K562 (cell line): Measurements from ENCODE around the gene DCAF4L1. TPM values are rescaled to one million over a fixed set of nuclear protein-coding genes. Genes with fewer than 3 reads are reported as not detected.

Source experiments
- C11orf30 ChIP-seq: fragments of 450-650 bp; IDR thresholded peaks from 2 replicates; pipeline ENCODE4 v1.6.1; 2016; ENCODE audit warnings: low read depth, mild to moderate bottlenecking
- CEBPG ChIP-seq, 3 experiments: fragments of 200-800 bp in 1 of 3; sonication (Bioruptor generic) in 1 of 3; sonication (generic) in 1 of 3; formaldehyde crosslinking in 1 of 3; IDR thresholded peaks in 2 of 3; conservative IDR thresholded peaks in 1 of 3; 2 replicates each; pipeline versions ENCODE4 v1.6.1 to v1.8.0; 2016 to 2022; ENCODE audit warnings: missing compliant biosample characterization in 2 of 3, missing genetic modification characterization in 2 of 3, mild to moderate bottlenecking in 1 of 3, missing genetic modification reagents in 1 of 3
- CHD1 ChIP-seq: fragments of 200-600 bp; sonication (generic); IDR thresholded peaks from one replicate; pipeline ENCODE4 v1.6.1; 2012; ENCODE audit warnings: mild to moderate bottlenecking, moderate library complexity, low read length, inconsistent platforms
- CSDE1 ChIP-seq, 2 experiments: fragments of 450-650 bp; IDR thresholded peaks; 2 replicates each; pipeline ENCODE4 v1.6.1; 2016; ENCODE audit warnings: mild to moderate bottlenecking in 1 of 2
- FOXJ2 ChIP-seq: fragments of 200-800 bp; sonication (Bioruptor generic); IDR thresholded peaks from 2 replicates; pipeline ENCODE4 v1.6.1; 2016; ENCODE audit warnings: missing genetic modification characterization, missing compliant biosample characterization
- FOXK2 ChIP-seq, 2 experiments: fragments of 450-650 bp; IDR thresholded peaks in 1 of 2; conservative IDR thresholded peaks in 1 of 2; 2 replicates each; pipeline ENCODE4 v1.6.1; 2016; ENCODE audit warnings: low read depth in 2 of 2, mild to moderate bottlenecking in 1 of 2
- HDAC2 ChIP-seq: fragments of 450-650 bp; IDR thresholded peaks from 2 replicates; pipeline ENCODE4 v1.6.1; 2016; ENCODE audit warnings: mild to moderate bottlenecking
- JUND ChIP-seq, 2 experiments: IDR thresholded peaks; 2 replicates in 1 of 2; 3 replicates in 1 of 2; pipeline ENCODE4 v1.6.1; 2011; ENCODE audit warnings: borderline replicate concordance in 2 of 2, low read depth in 2 of 2, low read length in 2 of 2, improper control_type of control experiment in 1 of 2, missing biosample characterization in 1 of 2, missing genetic modification characterization in 1 of 2, missing genetic modification reagents in 1 of 2
- KDM1A ChIP-seq, 2 experiments: fragments of 450-650 bp; IDR thresholded peaks; 2 replicates each; pipeline ENCODE4 v1.6.1; 2016; ENCODE audit warnings: mild to moderate bottlenecking in 2 of 2
- MXD1 ChIP-seq: fragments of 250-450 bp; sonication (Bioruptor Pico); IDR thresholded peaks from 2 replicates; pipeline ENCODE4 v1.8.0; 2021; ENCODE audit warnings: borderline replicate concordance, mild to moderate bottlenecking, moderate library complexity; ENCODE audit not compliant: poor library complexity, severe bottlenecking
- PRDM10 ChIP-seq: fragments of 450-650 bp; IDR thresholded peaks from 2 replicates; pipeline ENCODE4 v1.6.1; 2018; ENCODE audit not compliant: partially characterized antibody
- SMAD4 ChIP-seq: fragments of 250-450 bp; sonication (Bioruptor Pico); conservative IDR thresholded peaks from 2 replicates; pipeline ENCODE4 v1.8.0; 2021; ENCODE audit warnings: inconsistent platforms, mild to moderate bottlenecking, moderate library complexity
- ZNF253 ChIP-seq: fragments of 250-450 bp; sonication (Bioruptor Pico); conservative IDR thresholded peaks from 2 replicates; pipeline ENCODE4 v1.6.1; 2021; ENCODE audit warnings: mild to moderate bottlenecking
- polyA plus RNA-seq, 8 experiments: library from polyadenylated mRNA; depleted of rRNA in 4 of 8; stranded (reverse) in 5 of 8; unstranded in 3 of 8; fragments of >200 nt; fragmentation: Nextera tagmentation in 2 of 8; fragmentation: Illumina TruSeq in 1 of 8; extraction: Ambion mirVana in 2 of 8; extraction: Trizol in 1 of 8; gene quantifications; 2 replicates each; pipeline versions ENCODE4 v1.2.1 to v1.2.3, GENCODE V29; 2011 to 2014; ENCODE audit warnings: inconsistent platforms in 1 of 8, missing spikeins in 1 of 8
- total RNA-seq, 7 experiments: library from RNA; depleted of rRNA in 6 of 7; stranded (reverse); fragments of >200 nt in 6 of 7; fragmentation: Illumina TruSeq in 2 of 7; extraction: Trizol in 2 of 7; gene quantifications; 2 replicates each; pipeline versions ENCODE4 v1.2.1 to v1.2.3, GENCODE V29; 2011 to 2021; ENCODE audit warnings: low replicate concordance in 1 of 7
- TF ChIP-seq, protein P1 (sequence below): sonication (generic); formaldehyde crosslinking; IDR thresholded peaks from 2 replicates; pipeline ENCODE4 v1.8.0; 2022; ENCODE audit warnings: mild to moderate bottlenecking, missing genetic modification reagents
- TF ChIP-seq, protein P2 (sequence below), 2 experiments: IDR thresholded peaks in 1 of 2; conservative IDR thresholded peaks in 1 of 2; 2 replicates each; pipeline ENCODE4 v1.6.1; 2016; ENCODE audit warnings: low read depth in 2 of 2, mild to moderate bottlenecking in 1 of 2, missing compliant biosample characterization in 1 of 2, missing genetic modification characterization in 1 of 2, moderate library complexity in 1 of 2

DCAF4L1 gene
- total and polyA plus RNA-seq, 9 of the 15 experiments (the other 6 are each of a cell fraction or from before 2014, with no cell fraction given): 0.17 to 0.64 (median 0.36) TPM

DNA sequence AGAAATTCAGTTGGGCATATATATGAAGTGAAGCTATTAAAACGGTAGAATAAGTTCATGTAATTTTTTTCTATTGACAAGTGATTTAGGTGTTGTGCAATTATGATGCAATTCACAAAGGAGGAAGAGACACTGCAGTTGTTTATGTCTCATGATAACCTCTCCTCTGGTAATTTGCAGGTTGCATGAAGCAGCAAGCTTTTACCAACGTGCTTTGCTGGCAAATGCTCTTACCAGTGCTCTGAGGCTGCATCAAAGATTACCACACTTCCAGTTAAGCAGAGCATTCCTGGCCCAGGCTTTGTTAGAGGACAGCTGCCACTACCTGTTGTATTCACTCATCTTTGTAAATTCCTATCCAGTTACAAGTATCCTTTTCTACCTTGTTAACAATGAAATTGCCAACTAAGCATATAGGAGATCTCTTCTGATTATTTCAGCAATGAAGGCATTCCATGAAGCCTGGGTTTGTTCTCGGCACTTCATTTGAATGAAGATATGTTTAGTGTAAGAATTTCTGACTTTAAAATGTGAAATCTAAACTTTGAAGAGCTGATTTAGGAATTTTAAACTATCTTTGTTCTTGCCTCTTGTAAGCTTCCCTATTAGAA lies 42.4 kb upstream of the DCAF4L1 start (continued):
- no peak for TF ChIP-seq MXD1 (CRISPR knock-in tag)
- TF ChIP-seq CSDE1 (IDR thresholded peaks at IDR 0.05): no peak
- TF ChIP-seq SMAD4 (CRISPR knock-in tag): 0 out of 2 replicates have a peak, but pooled peaks have one; percentile 40
- no peak for TF ChIP-seq KDM1A (IDR thresholded peaks at IDR 0.05)
- TF ChIP-seq PRDM10: no peak
- peak; percentile 83 for TF ChIP-seq CEBPG (CRISPR knock-in tag; IDR thresholded peaks at IDR 0.05)
- peak; percentile 97 to 98 for TF ChIP-seq CEBPG (tag; conservative IDR thresholded peaks at IDR 0.05 in 1 of 2, IDR thresholded peaks at IDR 0.05 in 1 of 2)
- TF ChIP-seq, protein P1, sequence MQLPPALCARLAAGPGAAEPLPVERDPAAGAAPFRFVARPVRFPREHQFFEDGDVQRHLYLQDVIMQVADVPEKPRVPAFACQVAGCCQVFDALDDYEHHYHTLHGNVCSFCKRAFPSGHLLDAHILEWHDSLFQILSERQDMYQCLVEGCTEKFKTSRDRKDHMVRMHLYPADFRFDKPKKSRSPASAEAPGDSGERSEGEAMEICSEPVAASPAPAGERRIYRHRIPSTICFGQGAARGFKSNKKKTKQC (CRISPR knock-in tag): no peak
- no peak for TF ChIP-seq ZNF253 (CRISPR knock-in tag)
- TF ChIP-seq HDAC2: no peak
- peak; percentile 74 for TF ChIP-seq C11orf30
- TF ChIP-seq JUND (IDR thresholded peaks at IDR 0.05; ENCODE audit: borderline replicate concordance, low read depth, low read length): peak; percentile 52
- TF ChIP-seq JUND (tag; IDR thresholded peaks at IDR 0.05; ENCODE audit: borderline replicate concordance, low read depth, low read length): no peak
- TF ChIP-seq, protein P2, sequence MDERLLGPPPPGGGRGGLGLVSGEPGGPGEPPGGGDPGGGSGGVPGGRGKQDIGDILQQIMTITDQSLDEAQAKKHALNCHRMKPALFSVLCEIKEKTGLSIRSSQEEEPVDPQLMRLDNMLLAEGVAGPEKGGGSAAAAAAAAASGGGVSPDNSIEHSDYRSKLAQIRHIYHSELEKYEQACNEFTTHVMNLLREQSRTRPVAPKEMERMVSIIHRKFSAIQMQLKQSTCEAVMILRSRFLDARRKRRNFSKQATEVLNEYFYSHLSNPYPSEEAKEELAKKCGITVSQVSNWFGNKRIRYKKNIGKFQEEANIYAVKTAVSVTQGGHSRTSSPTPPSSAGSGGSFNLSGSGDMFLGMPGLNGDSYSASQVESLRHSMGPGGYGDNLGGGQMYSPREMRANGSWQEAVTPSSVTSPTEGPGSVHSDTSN (CRISPR knock-in tag; IDR thresholded peaks at IDR 0.05; ENCODE audit: low read depth): no peak
- TF ChIP-seq, protein P2 (tag; conservative IDR thresholded peaks at IDR 0.05; ENCODE audit: low read depth): 0 out of 2 replicates have a peak, but pooled peaks have one; percentile 16
- no peak for TF ChIP-seq CHD1
- no peak for TF ChIP-seq FOXK2 (conservative IDR thresholded peaks at IDR 0.05 in 1 of 2, IDR thresholded peaks at IDR 0.05 in 1 of 2; ENCODE audit: low read depth in 2 of 2)
- TF ChIP-seq FOXJ2 (tag): no peak
